Measurements from ENCODE around the gene ST7. TPM values are rescaled to one million over a fixed set of nuclear protein-coding genes. Genes with fewer than 3 reads are reported as not detected.

The ST7 gene
- total RNA-seq, 2 experiments from 2014 or later, result 4.9 to 5.4 TPM

GRCh38 chr7:117216436-117217069, 263.3 kb downstream of the ST7 start:
- H3K27ac ChIP-seq (ENCODE audit: low read depth in 1 of 2, low read length in 2 of 2), result no peak overlapping the region
- H3K9me3 Mint-ChIP-seq, result no peaks in the 10 kb centered on the region

GRCh38 chr7:117217106-117218035, 264.1 kb downstream of the ST7 start:
- Histone ChIP-seq H3K4me1 (ENCODE audit: insufficient read depth, low read length) (no peaks in the 10 kb centered on the region), H3K4me3 (ENCODE audit: low read length) (no peak overlapping the region), H3K36me3 (ENCODE audit: insufficient read depth, low read length) (no peaks in the 10 kb centered on the region), H3K27me3 (ENCODE audit: control insufficient read depth in 1 of 2, insufficient read depth in 2 of 2, low read length in 2 of 2) (no peaks in the 10 kb centered on the region), H3K27ac (ENCODE audit: low read depth in 1 of 2, low read length in 2 of 2) (no peak overlapping the region), H3K9me3 (ENCODE audit: control insufficient read depth in 1 of 2, insufficient read depth in 1 of 2, low read length in 2 of 2) (no peaks in the 10 kb centered on the region)
- DNase-seq, result no peak
- intact Hi-C loops (cut with DNase I, micrococcal nuclease), result loop anchor here in 1 of 2 experiments (10.0 kb wide), 1 partner anchor 927 kb away; no protein-coding TSS in a partner anchor
- H3K27me3 Mint-ChIP-seq, result no peaks in the 10 kb centered on the region
- ChIA-PET POLR2A (interaction anchor here (0.6 kb wide), 1 partner anchor 209 kb away, joined by 3 read pairs; no protein-coding TSS in a partner anchor), CTCF (no interaction called here)
- H3K27ac Mint-ChIP-seq, result no peak overlapping the region
- no peak for ATAC-seq (ENCODE audit: poor library complexity)
- H3K9me3 Mint-ChIP-seq, result no peaks in the 10 kb centered on the region
- H3K4me3 Mint-ChIP-seq, result no peak overlapping the region
- H3K4me1 Mint-ChIP-seq (ENCODE audit: low read depth), result no peaks in the 10 kb centered on the region
- no peaks in the 10 kb centered on the region for H3K36me3 Mint-ChIP-seq (ENCODE audit: low read depth)
- TF ChIP-seq CTCF (IDR thresholded peaks at IDR 0.05), result no peak

More at GRCh38 chr7:117216436-117217069, 263.3 kb downstream of the ST7 start:
- H3K4me3 ChIP-seq (ENCODE audit: low read length), result no peak overlapping the region
- Mint-ChIP-seq H3K27ac (no peak overlapping the region), H3K36me3 (ENCODE audit: low read depth) (no peaks in the 10 kb centered on the region), H3K27me3 (no peaks in the 10 kb centered on the region), H3K4me3 (no peak overlapping the region), H3K4me1 (ENCODE audit: low read depth) (no peaks in the 10 kb centered on the region)
- no peak for TF ChIP-seq CTCF (IDR thresholded peaks at IDR 0.05)
- H3K27me3 ChIP-seq (ENCODE audit: control insufficient read depth in 1 of 2, insufficient read depth in 2 of 2, low read length in 2 of 2), result no peaks in the 10 kb centered on the region
- no peaks in the 10 kb centered on the region for H3K4me1 ChIP-seq (ENCODE audit: insufficient read depth, low read length)
- ChIA-PET CTCF (no interaction called here), POLR2A (interaction anchor here (0.6 kb wide), 1 partner anchor 208 kb away, joined by 3 read pairs; no protein-coding TSS in a partner anchor)
- intact Hi-C loops (cut with DNase I, micrococcal nuclease), result loop anchor here in 1 of 2 experiments (10.0 kb wide), 1 partner anchor 928 kb away; no protein-coding TSS in a partner anchor
- ATAC-seq (ENCODE audit: poor library complexity) (no peak), DNase-seq (no peak)
- no peaks in the 10 kb centered on the region for H3K9me3 ChIP-seq (ENCODE audit: control insufficient read depth in 1 of 2, insufficient read depth in 1 of 2, low read length in 2 of 2)
- no peaks in the 10 kb centered on the region for H3K36me3 ChIP-seq (ENCODE audit: insufficient read depth, low read length)

GRCh38 chr7:117218700-117219099, 265.4 kb downstream of the ST7 start:
- ATAC-seq (ENCODE audit: poor library complexity), result no peak
- no peak overlapping the region for H3K4me3 Mint-ChIP-seq
- POLR2A ChIA-PET, result interaction anchor here (0.7 kb wide), 1 partner anchor 16 kb away, joined by 3 read pairs; no protein-coding TSS in a partner anchor

More at GRCh38 chr7:117218700-117219099, 265.4 kb downstream of the ST7 start:
- intact Hi-C loops (cut with DNase I, micrococcal nuclease), result loop anchor here in 1 of 2 experiments (10.0 kb wide), 1 partner anchor 926 kb away; no protein-coding TSS in a partner anchor
- no peaks in the 10 kb centered on the region for H3K27me3 ChIP-seq (ENCODE audit: control insufficient read depth in 1 of 2, insufficient read depth in 2 of 2, low read length in 2 of 2)
- no peaks in the 10 kb centered on the region for H3K4me1 ChIP-seq (ENCODE audit: insufficient read depth, low read length)
- Mint-ChIP-seq H3K4me1 (ENCODE audit: low read depth) (no peaks in the 10 kb centered on the region), H3K9me3 (no peaks in the 10 kb centered on the region), H3K27me3 (no peaks in the 10 kb centered on the region), H3K27ac (no peak overlapping the region), H3K36me3 (ENCODE audit: low read depth) (peaks cover 5% of the 10 kb centered on the region)
- CTCF ChIA-PET, result no interaction called here
- H3K4me3 ChIP-seq (ENCODE audit: low read length), result no peak overlapping the region
- H3K27ac ChIP-seq (ENCODE audit: low read depth in 1 of 2, low read length in 2 of 2), result no peak overlapping the region
- H3K36me3 ChIP-seq (ENCODE audit: insufficient read depth, low read length), result no peaks in the 10 kb centered on the region
- TF ChIP-seq CTCF (IDR thresholded peaks at IDR 0.05), result no peak
- no peaks in the 10 kb centered on the region for H3K9me3 ChIP-seq (ENCODE audit: control insufficient read depth in 1 of 2, insufficient read depth in 1 of 2, low read length in 2 of 2)
- DNase-seq, result no peak
